ENCODE data around the gene CERT1.
"Not testable (repeated sequence)": the region's sequence is repeated elsewhere in the genome, so short reads cannot be mapped to it uniquely, and the experiment has no call there.

Gene CERT1

DNA sequence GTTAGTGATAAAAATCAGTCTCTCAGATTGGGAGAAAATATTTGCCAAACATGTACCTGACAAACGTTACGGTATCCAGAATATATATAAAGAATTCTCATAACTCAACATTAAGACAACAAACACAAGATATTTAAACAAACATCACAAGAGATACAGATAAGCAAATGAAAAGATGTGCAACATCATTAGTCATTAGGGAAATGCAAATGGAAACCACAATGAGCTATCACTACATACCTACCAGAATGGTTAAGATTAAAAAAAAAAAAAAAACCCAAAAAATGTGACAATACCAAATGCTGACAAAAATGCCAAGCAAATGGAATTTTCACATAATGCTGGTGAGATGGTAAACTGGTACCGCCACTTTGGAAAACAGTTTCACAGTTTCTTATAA lies 15.4 kb downstream of the CERT1 start:
- H3K4me1 ChIP-seq (ENCODE audit: insufficient read depth, low read length), result no peaks in the 10 kb centered on the region
- no peaks in the 10 kb centered on the region for H3K9me3 ChIP-seq (ENCODE audit: insufficient read depth, low read length, severe bottlenecking)
- no peak overlapping the region for H3K27ac ChIP-seq (ENCODE audit: low read length)
- DNase-seq (no peak), ATAC-seq (ENCODE audit: insufficient read depth, low read depth) (no peak)
- H3K4me2 ChIP-seq (ENCODE audit: insufficient read depth, low read length), result no peak overlapping the region
- H3K27me3 ChIP-seq (ENCODE audit: insufficient read depth, low read length, poor library complexity), result no peaks in the 10 kb centered on the region
- peaks cover 21% of the 10 kb centered on the region for H3K36me3 ChIP-seq (ENCODE audit: insufficient read depth, low read length)
- peaks cover 3% of the 10 kb centered on the region; the same call in 1 of the 2 replicates for H4K20me1 ChIP-seq (ENCODE audit: insufficient read depth, low read length)
- no peak overlapping the region for H2AFZ ChIP-seq (ENCODE audit: low read depth, low read length)
- H3K9ac ChIP-seq (ENCODE audit: low read depth, low read length), result no peak overlapping the region
- TF ChIP-seq, protein P1, sequence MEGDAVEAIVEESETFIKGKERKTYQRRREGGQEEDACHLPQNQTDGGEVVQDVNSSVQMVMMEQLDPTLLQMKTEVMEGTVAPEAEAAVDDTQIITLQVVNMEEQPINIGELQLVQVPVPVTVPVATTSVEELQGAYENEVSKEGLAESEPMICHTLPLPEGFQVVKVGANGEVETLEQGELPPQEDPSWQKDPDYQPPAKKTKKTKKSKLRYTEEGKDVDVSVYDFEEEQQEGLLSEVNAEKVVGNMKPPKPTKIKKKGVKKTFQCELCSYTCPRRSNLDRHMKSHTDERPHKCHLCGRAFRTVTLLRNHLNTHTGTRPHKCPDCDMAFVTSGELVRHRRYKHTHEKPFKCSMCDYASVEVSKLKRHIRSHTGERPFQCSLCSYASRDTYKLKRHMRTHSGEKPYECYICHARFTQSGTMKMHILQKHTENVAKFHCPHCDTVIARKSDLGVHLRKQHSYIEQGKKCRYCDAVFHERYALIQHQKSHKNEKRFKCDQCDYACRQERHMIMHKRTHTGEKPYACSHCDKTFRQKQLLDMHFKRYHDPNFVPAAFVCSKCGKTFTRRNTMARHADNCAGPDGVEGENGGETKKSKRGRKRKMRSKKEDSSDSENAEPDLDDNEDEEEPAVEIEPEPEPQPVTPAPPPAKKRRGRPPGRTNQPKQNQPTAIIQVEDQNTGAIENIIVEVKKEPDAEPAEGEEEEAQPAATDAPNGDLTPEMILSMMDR (IDR thresholded peaks at IDR 0.05; ENCODE audit: borderline replicate concordance, extremely low read depth, low read length, poor library complexity, severe bottlenecking), result no peak
- TF ChIP-seq EZH2 (IDR thresholded peaks at IDR 0.05; ENCODE audit: borderline replicate concordance, low read depth, low read length, severe bottlenecking), result no peak
- no peak overlapping the region for H3K4me3 ChIP-seq (ENCODE audit: low read depth in 1 of 2, low read length in 2 of 2)
- no peaks in the 10 kb centered on the region; the same call in 1 of the 2 replicates for H3K79me2 ChIP-seq (ENCODE audit: insufficient read depth, low read length)

DNA sequence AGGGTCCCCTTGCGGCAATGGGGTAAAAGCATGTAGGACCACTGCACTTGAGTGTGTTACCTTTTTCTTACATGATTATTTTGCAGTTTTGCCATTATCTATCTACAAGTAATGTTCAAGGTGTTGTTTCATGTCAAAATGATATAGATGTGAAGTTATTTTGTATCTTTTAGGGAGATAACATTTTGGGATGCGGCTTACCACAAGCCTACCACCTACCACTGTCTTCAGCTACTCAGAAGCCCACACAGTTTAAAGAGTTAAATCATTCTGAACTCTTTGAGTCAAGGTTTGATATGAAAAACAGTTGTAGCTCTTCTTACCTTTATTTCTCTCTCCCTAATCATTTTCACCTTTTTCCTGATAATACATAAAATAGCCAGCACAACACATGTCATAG lies 19.8 kb downstream of the CERT1 start:
- peaks cover 6% of the 10 kb centered on the region for H3K9me3 ChIP-seq (ENCODE audit: insufficient read depth, low read length, severe bottlenecking)
- no peak overlapping the region for H3K4me3 ChIP-seq (ENCODE audit: low read depth in 1 of 2, low read length in 2 of 2)
- H3K27me3 ChIP-seq (ENCODE audit: insufficient read depth, low read length, poor library complexity), result no peaks in the 10 kb centered on the region
- H3K4me2 ChIP-seq (ENCODE audit: insufficient read depth, low read length), result no peak overlapping the region
- DNase-seq, result no peak
- no peak for ATAC-seq (ENCODE audit: insufficient read depth, low read depth)
- no peaks in the 10 kb centered on the region for H3K79me2 ChIP-seq (ENCODE audit: insufficient read depth, low read length)
- H3K27ac ChIP-seq (ENCODE audit: low read length), result no peak overlapping the region
- no peak overlapping the region for H3K9ac ChIP-seq (ENCODE audit: low read depth, low read length)
- TF ChIP-seq, protein P1 (IDR thresholded peaks at IDR 0.05; ENCODE audit: borderline replicate concordance, extremely low read depth, low read length, poor library complexity, severe bottlenecking), result no peak
- no peak for TF ChIP-seq EZH2 (IDR thresholded peaks at IDR 0.05; ENCODE audit: borderline replicate concordance, low read depth, low read length, severe bottlenecking)
- peaks cover 3% of the 10 kb centered on the region; the same call in 1 of the 2 replicates for H3K36me3 ChIP-seq (ENCODE audit: insufficient read depth, low read length)
- H2AFZ ChIP-seq (ENCODE audit: low read depth, low read length), result no peak overlapping the region
- no peaks in the 10 kb centered on the region for H4K20me1 ChIP-seq (ENCODE audit: insufficient read depth, low read length)
- no peaks in the 10 kb centered on the region for H3K4me1 ChIP-seq (ENCODE audit: insufficient read depth, low read length)

DNA sequence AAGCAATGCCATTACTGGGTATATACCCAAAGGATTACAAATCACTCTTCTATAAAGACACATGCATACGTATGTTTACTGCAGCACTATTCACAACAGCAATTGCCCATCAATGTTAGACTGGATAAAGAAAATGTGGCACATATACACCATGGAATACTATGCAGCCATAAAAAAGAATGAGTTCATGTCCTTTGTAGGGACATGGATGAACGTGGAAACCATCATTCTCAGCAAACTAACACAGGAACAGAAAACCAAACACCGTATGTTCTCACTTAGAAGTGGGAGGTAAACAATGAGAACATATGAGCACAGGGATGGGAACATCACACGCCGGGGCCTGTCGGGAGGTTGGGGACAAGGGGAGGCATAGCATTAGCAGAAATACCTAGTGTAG lies 21.6 kb downstream of the CERT1 start:
- not testable (repeated sequence) for H3K9me3 ChIP-seq (ENCODE audit: insufficient read depth, low read length, severe bottlenecking); H3K4me3 ChIP-seq (ENCODE audit: low read depth in 1 of 2, low read length in 2 of 2); H3K27me3 ChIP-seq (ENCODE audit: insufficient read depth, low read length, poor library complexity); H3K4me2 ChIP-seq (ENCODE audit: insufficient read depth, low read length); ATAC-seq (ENCODE audit: insufficient read depth, low read depth); H3K27ac ChIP-seq (ENCODE audit: low read length); H3K4me1 ChIP-seq (ENCODE audit: insufficient read depth, low read length); DNase-seq; H3K79me2 ChIP-seq (ENCODE audit: insufficient read depth, low read length); H3K36me3 ChIP-seq (ENCODE audit: insufficient read depth, low read length); H4K20me1 ChIP-seq (ENCODE audit: insufficient read depth, low read length); H2AFZ ChIP-seq (ENCODE audit: low read depth, low read length); H3K9ac ChIP-seq (ENCODE audit: low read depth, low read length)

DNA sequence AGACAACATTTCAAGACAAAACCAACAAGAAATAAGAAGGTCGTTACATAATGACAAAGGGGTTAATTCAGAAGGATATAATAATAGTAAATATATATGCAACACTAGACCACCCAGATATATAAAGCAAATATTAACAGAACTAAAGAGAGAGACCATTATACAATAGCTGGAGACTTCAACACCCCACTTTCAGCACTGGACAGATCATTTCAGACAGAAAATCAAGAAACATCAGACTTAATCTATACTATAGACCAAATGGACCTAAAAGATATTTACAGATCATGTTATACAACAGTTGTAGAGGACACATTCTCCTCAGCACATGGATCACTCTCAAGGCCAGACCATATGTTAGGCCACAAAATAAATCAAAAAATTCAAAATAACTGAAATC lies 26.8 kb downstream of the CERT1 start:
- Histone ChIP-seq H3K27me3 (ENCODE audit: insufficient read depth, low read length, poor library complexity) (no peaks in the 10 kb centered on the region), H3K4me3 (ENCODE audit: low read depth in 1 of 2, low read length in 2 of 2) (no peak overlapping the region), H3K36me3 (ENCODE audit: insufficient read depth, low read length) (no peaks in the 10 kb centered on the region), H3K9me3 (ENCODE audit: insufficient read depth, low read length, severe bottlenecking) (peaks cover 6% of the 10 kb centered on the region), H3K27ac (ENCODE audit: low read length) (no peak overlapping the region), H3K9ac (ENCODE audit: low read depth, low read length) (no peak overlapping the region), H2AFZ (ENCODE audit: low read depth, low read length) (no peak overlapping the region), H4K20me1 (ENCODE audit: insufficient read depth, low read length) (peaks cover 20% of the 10 kb centered on the region; the same call in 1 of the 2 replicates), H3K79me2 (ENCODE audit: insufficient read depth, low read length) (peaks cover 42% of the 10 kb centered on the region), H3K4me1 (ENCODE audit: insufficient read depth, low read length) (no peaks in the 10 kb centered on the region), H3K4me2 (ENCODE audit: insufficient read depth, low read length) (no peak overlapping the region)
- DNase-seq (no peak), ATAC-seq (ENCODE audit: insufficient read depth, low read depth) (no peak)
- TF ChIP-seq EZH2 (IDR thresholded peaks at IDR 0.05; ENCODE audit: borderline replicate concordance, low read depth, low read length, severe bottlenecking), result no peak
- TF ChIP-seq, protein P1 (IDR thresholded peaks at IDR 0.05; ENCODE audit: borderline replicate concordance, extremely low read depth, low read length, poor library complexity, severe bottlenecking), result no peak

All from DND-41 (cell line).